HG03095 (cell line): ENCODE measurements around the gene CLIC3.
A peak's percentile ranks its signal among the peaks of the same experiment; 100 is the strongest.

ENCODE experiments used
- ATAC-seq: cut with Tn5 transposase; IDR thresholded peaks from one replicate; pipeline ENCODE4 v1.9.1; 2021; ENCODE audit warnings: moderate library complexity; ENCODE audit not compliant: unreplicated experiment

CLIC3 gene

GRCh38 chr9:137002646-137003041 lies 6.3 kb upstream of the CLIC3 start:
- no peak for ATAC-seq

DNA sequence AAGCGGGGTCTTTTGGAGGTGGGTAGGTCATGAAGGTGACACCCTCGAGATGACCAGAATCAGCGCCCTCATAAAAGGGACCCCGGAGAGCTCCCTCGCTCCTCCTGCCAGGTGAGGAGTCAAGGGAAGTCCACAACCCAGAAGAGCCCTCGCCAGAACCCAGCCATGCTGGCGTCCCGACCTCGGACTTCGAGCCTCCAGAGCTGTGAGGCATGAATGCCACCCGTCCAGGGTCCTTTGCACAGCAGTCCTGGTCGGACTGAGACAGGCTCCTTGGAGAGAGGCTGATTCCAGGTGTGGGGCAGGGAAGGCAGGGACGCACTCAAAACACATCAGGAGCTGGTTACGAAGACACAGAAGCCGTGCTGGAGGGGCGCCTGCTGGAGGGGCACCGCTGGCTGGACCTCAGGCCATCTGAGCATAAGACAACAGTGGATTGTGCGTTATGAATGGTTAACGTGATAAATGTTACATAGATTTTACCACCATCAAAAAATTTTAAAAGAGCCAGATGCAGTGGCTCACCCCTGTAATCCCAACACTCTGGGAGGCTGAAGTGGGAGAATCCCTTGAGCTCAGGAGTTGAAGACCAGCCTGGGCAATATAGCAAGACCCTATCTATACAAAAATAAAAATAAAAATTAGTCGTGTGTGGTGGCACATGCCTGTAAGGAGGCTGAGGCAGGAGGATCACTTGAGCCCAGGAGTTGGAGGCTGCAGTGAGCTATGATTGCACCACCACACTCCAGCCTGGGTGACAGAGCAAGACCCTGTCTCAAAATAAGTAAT lies 5.7 kb upstream of the CLIC3 start:
- ATAC-seq: no peak

GRCh38 chr9:137000177-137000930 lies 4.0 kb upstream of the CLIC3 start:
- ATAC-seq: peak; percentile 68

DNA sequence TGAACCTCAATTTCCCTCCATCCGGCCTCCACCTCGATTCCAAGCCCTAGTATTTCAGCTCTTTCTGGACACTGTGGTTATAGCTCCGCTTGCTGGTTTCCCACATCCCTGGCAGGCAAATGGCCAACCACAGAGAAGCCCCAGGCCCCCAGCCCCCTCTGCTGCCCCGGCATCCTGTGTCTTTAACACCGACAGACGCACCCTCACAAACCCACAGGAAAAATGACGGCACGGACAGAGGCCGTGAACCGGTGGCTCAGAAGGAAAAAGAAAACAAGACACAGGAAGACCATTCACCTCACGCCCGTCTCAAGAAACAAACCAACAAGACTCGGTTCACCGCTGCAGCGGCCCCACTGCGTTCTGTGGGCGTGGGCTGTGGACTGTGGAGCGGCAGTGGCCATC lies 1.5 kb upstream of the CLIC3 start:
- no peak for ATAC-seq

GRCh38 chr9:136997371-136997770 lies 1.0 kb upstream of the CLIC3 start:
- ATAC-seq: no peak

GRCh38 chr9:136995772-136996311 lies 526 bp downstream of the CLIC3 start:
- ATAC-seq: no peak

DNA sequence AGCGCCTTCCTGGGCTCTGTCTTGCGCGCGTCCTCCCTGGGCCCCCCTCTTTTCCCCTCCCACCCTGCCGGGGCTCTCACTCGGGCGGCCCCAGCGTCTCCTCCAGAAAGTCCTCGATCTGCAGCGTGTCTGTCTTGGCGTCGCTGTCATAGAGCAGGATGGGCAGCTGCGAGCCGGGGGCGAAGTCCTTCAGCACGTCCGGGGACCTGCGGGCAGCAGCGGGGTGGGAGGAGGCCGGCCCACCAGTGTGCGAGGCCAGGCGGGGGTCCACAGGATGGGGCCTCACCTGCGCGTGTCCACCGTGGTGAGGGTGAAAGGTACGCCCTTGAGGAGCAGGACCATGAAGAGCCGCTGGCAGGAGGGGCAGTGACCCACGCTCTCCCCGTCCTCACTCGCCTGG lies 1.0 kb downstream of the CLIC3 start:
- ATAC-seq: no peak

GRCh38 chr9:136994888-136995230 lies 1.5 kb downstream of the CLIC3 start:
- no peak for ATAC-seq

DNA sequence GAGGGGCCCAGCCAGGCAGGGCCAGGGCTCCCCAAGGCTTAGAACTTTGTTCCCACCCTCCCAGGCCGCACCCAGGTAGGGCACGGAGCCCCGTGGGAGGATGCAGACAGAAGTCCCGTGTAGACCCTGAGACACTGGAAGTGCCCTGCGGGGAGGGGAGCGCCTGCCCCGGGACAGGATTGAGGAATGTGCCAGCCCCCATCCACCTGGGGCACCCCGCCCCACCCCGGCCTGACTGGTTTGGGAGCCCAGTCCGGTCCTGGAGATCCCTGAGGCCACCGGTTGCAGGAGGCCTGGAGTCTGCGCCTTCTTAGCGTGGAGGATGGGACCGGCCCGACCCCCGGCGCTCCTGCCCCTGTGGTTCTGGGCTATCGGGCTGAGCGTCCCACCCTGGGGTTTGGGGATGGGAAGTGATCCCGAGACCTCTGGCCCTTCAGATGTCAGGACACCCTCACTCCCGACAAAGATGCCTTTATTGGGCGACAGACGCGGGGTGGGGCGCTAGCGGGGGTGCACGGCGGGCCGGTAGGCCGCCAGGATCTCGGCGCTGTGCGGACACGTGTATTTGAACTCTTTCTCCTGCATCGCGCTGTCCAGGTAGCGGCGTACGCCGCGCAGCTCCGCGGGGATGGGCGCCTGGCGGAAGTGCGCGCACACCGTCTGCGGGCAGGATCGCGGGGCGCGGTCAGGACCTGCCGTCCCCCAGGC lies 2.0 kb downstream of the CLIC3 start:
- ATAC-seq: no peak

- no peak for ATAC-seq
Measured at GRCh38 chr9:136992819-136993369, 3.5 kb downstream of the CLIC3 start.

GRCh38 chr9:136991993-136992818 lies 4.2 kb downstream of the CLIC3 start, which contains the start of gene PAXX:
Gene PAXX, plus strand, starts transcription at chr9:136992422. Its CDS starts 22 bp downstream, at chr9:136992444.
- ATAC-seq: peak; percentile 74

DNA sequence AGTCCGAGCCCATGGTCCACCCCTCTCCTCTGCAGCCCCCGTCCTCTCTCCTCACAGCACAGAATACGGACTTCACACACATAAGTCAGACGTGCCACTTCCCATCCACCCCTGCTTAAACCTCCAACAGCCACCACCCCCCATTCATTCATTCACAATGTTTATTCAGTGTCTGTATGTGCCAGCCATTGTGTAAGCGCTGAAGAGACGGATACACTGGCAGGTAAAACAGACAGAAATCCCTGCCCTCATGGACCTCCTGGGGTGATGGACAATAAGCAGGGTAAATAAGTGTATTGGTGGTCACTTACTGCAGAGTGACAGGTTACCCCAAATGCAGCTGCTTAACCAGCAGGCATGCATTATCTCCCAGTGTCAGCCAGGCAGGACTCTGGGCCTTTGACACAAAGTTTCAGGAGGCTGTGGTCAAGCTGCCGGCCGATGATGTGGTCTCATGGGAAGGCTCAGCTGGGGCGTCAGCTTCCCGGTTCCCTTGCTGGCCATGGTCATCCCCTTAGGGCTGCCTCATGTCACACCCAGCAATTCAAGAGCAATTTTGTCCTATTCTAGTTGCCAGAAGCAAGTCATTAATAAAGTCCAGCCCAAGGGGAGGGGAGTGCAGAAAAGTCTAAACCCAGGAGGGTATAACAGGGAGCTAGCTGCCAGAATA lies 6.0 kb downstream of the CLIC3 start:
- ATAC-seq: no peak

- ATAC-seq: no peak
Measured at GRCh38 chr9:136988872-136989271, 7.5 kb downstream of the CLIC3 start.

DNA sequence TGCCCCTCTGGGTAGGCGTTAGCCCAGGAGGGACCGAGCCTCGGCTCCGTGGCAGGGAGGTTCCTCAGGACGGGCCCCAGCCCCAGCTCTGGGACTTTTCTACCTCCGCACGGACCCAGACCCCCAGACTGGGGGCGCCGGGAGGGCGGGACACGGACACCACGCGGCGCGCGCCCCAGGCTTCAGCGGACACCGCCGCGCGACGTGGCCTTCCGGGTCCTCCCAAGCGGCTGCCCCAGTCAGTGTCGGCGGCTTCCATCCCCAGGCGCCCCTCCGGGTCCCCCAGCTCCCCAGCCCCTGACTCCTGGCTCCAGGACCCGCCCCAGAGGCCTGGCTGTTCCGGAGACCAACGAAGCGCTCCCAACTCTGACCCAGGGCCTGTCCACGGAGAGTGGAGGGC lies 10.5 kb downstream of the CLIC3 start:
- no peak for ATAC-seq

DNA sequence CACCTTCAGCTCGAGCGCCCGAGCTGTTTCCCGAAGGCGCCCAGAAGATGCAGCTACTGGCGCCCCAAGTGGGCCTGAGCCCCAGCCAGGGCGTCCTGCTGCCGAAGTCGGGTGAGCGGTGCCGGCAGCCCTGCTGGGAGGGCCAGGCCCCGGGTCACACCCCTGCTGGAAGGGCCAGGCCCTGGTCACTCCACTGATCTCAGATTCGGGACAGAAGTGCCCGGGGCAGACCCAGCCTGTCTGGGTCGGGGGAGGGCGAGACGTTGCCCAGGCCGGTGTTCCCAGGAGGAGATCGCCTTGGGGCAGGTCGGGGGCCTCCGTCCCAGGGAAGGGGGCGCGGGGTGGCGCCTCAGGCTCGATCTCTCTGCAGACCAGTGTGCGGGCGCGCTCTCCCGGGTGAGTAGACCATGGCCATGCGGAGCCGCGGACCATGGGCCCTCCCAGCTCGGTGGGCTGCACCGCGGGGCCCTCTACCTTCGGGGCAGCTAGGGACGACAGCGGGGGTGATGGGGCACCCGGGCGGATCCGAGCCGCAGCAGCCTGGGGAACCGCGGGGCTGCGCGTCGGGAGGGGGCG lies 11.3 kb downstream of the CLIC3 start:
- no peak for ATAC-seq

- ATAC-seq: no peak
Measured at GRCh38 chr9:136984464-136985026, 11.8 kb downstream of the CLIC3 start.

DNA sequence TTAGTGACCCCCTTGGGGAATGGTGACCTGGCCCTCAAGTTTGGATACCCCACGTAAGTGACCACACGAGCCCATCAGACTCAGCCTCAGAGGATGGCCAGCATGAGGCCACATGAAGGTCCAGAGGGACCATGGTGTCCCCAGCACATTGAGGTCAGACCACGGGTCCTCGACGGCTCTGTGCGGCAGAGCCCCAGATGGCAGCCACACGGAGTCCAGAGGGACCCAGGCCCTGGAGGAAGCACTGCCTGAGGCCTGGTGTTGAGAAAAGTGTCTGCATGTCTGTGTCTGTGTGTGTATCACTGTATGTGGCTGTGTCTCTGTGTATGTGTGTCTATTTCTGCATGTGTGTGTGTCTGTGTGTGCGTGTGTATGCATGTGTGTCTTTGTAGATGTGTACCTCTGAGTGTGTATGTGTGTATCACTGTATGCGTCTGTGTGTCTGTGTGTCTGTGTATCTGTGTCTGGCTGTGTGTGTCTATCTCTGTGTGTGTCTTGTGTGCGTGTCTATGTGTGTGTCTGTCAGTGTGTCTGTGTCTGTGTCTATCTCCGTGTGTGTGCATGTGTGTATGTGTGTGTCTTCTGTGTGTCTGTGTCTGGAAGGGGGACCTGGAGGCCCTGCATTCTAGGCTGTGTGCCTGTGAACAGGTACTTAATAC lies 12.6 kb downstream of the CLIC3 start:
- ATAC-seq: no peak

- no peak for ATAC-seq
Measured at GRCh38 chr9:136983167-136983566, 13.2 kb downstream of the CLIC3 start.
